DOHH2 (cell line): ENCODE results near the gene KPNA1.

ENCODE experiments used
- H3F3A ChIP-seq: fragments of 200-600 bp; sonication (generic), shearing (Covaris generic); 2 replicates; pipeline ENCODE4 v1.6.0; 2016; ENCODE audit warnings: antibody characterized with exemption, mild to moderate bottlenecking; ENCODE audit not compliant: control insufficient read depth, insufficient read depth
- H3K27ac ChIP-seq: fragments of 200-600 bp; sonication (generic); 2 replicates; pipeline ENCODE4 v1.5.1; 2014; ENCODE audit warnings: low read depth, mild to moderate bottlenecking, low read length, moderate library complexity
- H3K27me3 ChIP-seq: fragments of 200-600 bp; sonication (generic); 2 replicates; pipeline ENCODE4 v1.6.1; 2014; ENCODE audit warnings: mild to moderate bottlenecking, low read length, mixed read lengths; ENCODE audit not compliant: control insufficient read depth
- H3K36me3 ChIP-seq: fragments of 200-600 bp; sonication (generic); 2 replicates; pipeline ENCODE4 v1.6.1; 2014; ENCODE audit warnings: mild to moderate bottlenecking, low read length, moderate library complexity, mixed read lengths; ENCODE audit not compliant: control insufficient read depth
- H3K4me1 ChIP-seq: fragments of 200-600 bp; sonication (generic); 2 replicates; pipeline ENCODE4 v1.6.1; 2014; ENCODE audit warnings: mild to moderate bottlenecking, low read length, mixed read lengths; ENCODE audit not compliant: control insufficient read depth
- H3K4me2 ChIP-seq: fragments of 200-600 bp; sonication (generic); 2 replicates; pipeline ENCODE4 v1.6.0; 2014; ENCODE audit warnings: mild to moderate bottlenecking, low read length, moderate library complexity
- H3K4me3 ChIP-seq: fragments of 200-600 bp; sonication (generic); 2 replicates; pipeline ENCODE4 v1.5.1; 2014; ENCODE audit warnings: mild to moderate bottlenecking, low read length, mixed read lengths
- H3K79me2 ChIP-seq: fragments of 200-600 bp; sonication (generic); 2 replicates; pipeline ENCODE4 v1.6.1; 2014; ENCODE audit warnings: mild to moderate bottlenecking, low read length, mixed read lengths; ENCODE audit not compliant: control insufficient read depth
- H3K9me2 ChIP-seq: fragments of 200-600 bp; sonication (generic); replicated peaks from 2 replicates; pipeline ENCODE4 v1.6.1; 2014; ENCODE audit warnings: mild to moderate bottlenecking, low read length, mixed read lengths; ENCODE audit not compliant: control insufficient read depth
- H3K9me3 ChIP-seq: fragments of 200-600 bp; sonication (generic); 2 replicates; pipeline ENCODE4 v1.6.1; 2014; ENCODE audit warnings: antibody characterized with exemption, low read length, mixed read lengths; ENCODE audit not compliant: control insufficient read depth, insufficient read depth
- H4K20me1 ChIP-seq: fragments of 200-600 bp; sonication (generic); 2 replicates; pipeline ENCODE4 v1.6.0; 2014; ENCODE audit warnings: low read depth, mild to moderate bottlenecking, antibody characterized with exemption, low read length, moderate library complexity; ENCODE audit not compliant: control insufficient read depth, insufficient read depth
- CTCF ChIP-seq: fragments of 200-600 bp; sonication (generic); IDR thresholded peaks from one replicate; pipeline ENCODE4 v1.5.1; 2014; ENCODE audit warnings: antibody characterized with exemption, mild to moderate bottlenecking, low read depth, low read length; ENCODE audit not compliant: poor library complexity, severe bottlenecking
- EZH2phosphoT487 ChIP-seq: fragments of 200-600 bp; sonication (generic); IDR thresholded peaks from 2 replicates; pipeline ENCODE4 v1.6.1; 2017; ENCODE audit warnings: borderline replicate concordance, mild to moderate bottlenecking, antibody characterized with exemption, low read length, moderate library complexity, mixed read lengths

Gene KPNA1

DNA sequence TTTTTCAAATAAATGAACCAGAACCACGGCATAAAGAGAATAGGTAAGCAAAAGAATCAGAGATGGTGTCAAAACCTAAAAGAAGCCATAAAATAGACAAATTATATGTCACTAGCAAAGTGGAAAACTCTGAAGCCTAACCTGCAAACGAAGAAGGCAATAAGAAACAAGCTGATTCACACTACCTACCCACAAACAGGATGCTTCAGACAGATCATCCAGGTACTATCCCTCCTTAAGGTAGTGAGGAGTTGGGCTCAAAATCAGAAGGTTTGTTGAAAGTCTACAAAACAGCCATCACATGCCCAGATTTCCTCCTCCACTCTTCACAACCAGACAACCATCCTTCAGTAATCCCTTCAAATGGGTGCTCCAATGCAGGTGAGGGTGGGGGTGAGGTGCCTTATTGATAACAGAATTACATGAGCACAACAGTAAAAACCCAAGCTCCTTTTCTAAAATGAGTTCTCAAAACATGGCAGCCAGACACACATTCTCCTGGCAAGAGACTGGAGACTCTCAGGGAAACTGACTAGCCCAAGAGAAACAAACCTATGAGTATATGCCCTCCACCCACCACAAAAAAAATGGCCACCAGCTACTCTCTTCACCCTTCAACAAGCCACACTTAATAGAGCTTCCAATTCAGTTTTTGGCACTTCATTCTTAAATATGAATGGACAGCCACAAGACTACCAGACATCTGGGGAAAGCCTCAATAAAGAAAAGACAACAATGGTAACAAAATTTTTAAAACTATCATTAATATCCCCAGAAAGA, 6.4 kb downstream of the KPNA1 start:
- Histone ChIP-seq H3K4me3 (no peak overlapping the region), H3K36me3 (peaks cover 23% of the 10 kb centered on the region), H3K27ac (no peak overlapping the region)

DNA sequence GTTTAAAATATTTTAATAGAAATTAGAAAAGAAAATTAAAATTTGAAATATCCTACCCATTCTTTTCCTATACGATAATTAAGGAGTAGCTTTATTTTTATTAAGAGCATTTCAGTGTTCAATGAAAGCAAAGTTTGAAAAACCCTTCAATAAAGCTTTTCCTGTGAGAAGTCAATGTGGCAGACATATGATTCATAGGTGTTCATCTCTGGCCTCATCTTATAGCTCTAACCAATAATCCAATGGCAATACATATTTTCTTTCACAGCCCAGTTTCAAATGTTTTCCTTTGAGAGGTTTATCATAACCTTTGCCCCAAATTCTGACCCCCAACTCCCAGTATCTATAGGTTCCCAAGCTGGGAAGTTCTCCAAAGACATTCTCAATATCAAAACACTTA, 8.3 kb downstream of the KPNA1 start:
- Histone ChIP-seq H3K27me3 (no peaks in the 10 kb centered on the region), H3K4me3 (no peak overlapping the region), H3K36me3 (peaks cover 11% of the 10 kb centered on the region), H3K27ac (no peak overlapping the region), H3K79me2 (peaks cover 100% of the 10 kb centered on the region), H3K4me2 (no peak overlapping the region), H4K20me1 (peaks cover 32% of the 10 kb centered on the region), H3K9me3 (no peaks in the 10 kb centered on the region), H3F3A (no peaks in the 10 kb centered on the region), H3K4me1 (0 out of 2 replicates have a peak, but pooled peaks cover 7% of the 10 kb centered on the region), H3K9me2 (no peaks in the 10 kb centered on the region)
- TF ChIP-seq EZH2phosphoT487 = no peak
- TF ChIP-seq CTCF = no peak

More for the DNA sequence above, 6.4 kb downstream of the KPNA1 start:
- Histone ChIP-seq H3K4me1 (peaks cover 17% of the 10 kb centered on the region), H3K9me2 (no peaks in the 10 kb centered on the region), H3K9me3 (no peaks in the 10 kb centered on the region), H3F3A (no peaks in the 10 kb centered on the region), H4K20me1 (peaks cover 45% of the 10 kb centered on the region), H3K79me2 (peaks cover 100% of the 10 kb centered on the region), H3K27me3 (no peaks in the 10 kb centered on the region), H3K4me2 (no peak overlapping the region)
- TF ChIP-seq CTCF = no peak
- no peak for TF ChIP-seq EZH2phosphoT487

DNA sequence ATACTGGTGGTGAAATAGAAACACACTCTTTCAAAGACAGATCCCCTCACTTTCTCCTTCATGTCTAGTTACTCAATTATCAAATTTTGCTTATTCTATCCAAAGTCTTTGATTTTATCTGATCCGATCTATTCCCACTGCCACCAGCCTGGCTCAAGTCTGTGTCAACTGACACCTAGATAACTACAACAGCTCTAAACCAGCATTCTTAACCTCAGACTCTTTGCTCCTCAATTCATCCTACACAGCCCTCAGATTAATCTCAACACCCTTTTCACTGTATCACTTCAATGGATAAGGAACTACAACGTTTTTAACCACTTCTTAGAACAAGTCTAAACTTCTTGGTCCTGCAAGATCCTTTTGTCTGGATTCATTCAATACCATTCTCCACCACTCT, 9.1 kb downstream of the KPNA1 start:
- no peak overlapping the region for H3K4me3 ChIP-seq
- peaks cover 25% of the 10 kb centered on the region for H4K20me1 ChIP-seq
- H3K27me3 ChIP-seq = no peaks in the 10 kb centered on the region
- peaks cover 3% of the 10 kb centered on the region for H3K36me3 ChIP-seq
- H3K4me1 ChIP-seq = 0 out of 2 replicates have a peak, but pooled peaks cover 1% of the 10 kb centered on the region
- no peaks in the 10 kb centered on the region for H3F3A ChIP-seq
- TF ChIP-seq EZH2phosphoT487 (no peak), CTCF (no peak)
- no peaks in the 10 kb centered on the region for H3K9me3 ChIP-seq
- no peaks in the 10 kb centered on the region for H3K9me2 ChIP-seq
- H3K4me2 ChIP-seq = no peak overlapping the region
- H3K79me2 ChIP-seq = peaks cover 100% of the 10 kb centered on the region
- H3K27ac ChIP-seq = no peak overlapping the region
